ENCODE data around the gene CDH13. TPM values are rescaled to one million over a fixed set of nuclear protein-coding genes. Genes with fewer than 3 reads are reported as not detected.

CDH13 gene
- polyA plus RNA-seq, 10 donors, result 32.5 to 56.9 (median 47.0) TPM

DNA sequence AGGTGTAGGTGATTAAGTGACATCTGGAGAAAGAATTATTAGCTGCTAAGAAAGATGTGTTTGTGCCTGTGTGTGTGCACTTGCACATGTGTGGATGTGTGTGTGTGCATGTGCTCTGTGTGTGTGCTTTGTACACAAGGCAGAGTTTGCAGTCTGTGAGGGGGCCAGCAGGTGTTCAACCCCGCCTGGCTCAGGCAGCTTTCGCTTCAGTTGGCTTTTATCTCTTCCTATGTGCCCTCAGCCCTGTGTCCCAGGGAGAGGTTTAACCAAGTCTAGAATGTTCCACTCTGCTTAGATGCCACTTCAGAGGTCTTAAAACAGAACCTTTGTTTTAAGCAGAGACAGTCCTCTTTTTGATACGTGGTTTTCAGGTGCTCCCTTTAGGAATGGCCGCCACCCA is 58.8 kb downstream of the CDH13 start:
- DNase-seq, result no peak

- peak in 1 of 3 donors; percentile 45 for DNase-seq
Measured at GRCh38 chr16:82694239-82694874, 67.6 kb downstream of the CDH13 start.

DNA sequence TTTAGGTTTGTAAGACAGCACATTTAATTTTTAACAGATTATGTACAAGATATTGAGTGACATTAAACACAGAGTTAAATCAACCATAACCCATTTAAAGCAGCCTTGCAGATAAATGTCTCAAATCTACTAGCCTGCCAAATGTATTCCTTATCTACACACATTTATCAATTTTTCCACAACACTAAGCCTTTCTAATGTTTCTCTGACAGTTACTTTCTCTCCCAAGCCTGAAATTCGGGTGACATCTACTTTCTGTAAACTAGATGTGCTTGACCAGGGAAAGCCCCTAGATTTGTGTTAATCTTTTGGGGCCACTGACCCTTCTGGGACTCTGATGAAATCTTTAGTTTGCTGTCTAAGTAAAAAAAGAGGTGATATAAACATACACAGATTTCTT is 69.0 kb downstream of the CDH13 start:
- DNase-seq, result no peak

DNA sequence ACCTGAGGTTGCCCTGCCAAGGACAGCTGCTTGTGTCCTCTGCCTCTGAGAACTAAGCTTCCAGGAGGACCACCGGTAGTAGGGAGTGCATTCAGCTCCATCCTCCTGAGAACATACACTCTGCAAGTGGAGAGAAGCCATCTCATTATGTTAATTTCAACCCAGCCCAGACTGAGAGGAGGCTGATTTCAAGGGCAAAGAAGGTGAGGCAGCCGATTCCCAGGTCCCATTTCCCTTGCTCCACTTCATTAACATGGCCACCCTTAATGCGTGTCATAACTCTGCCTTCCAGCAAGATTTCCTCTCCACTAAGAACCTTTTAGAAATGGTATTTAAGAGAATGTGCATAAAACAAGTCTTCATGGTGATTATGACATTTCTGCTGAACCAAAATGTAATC is 72.5 kb downstream of the CDH13 start:
- DNase-seq, result no peak

DNA sequence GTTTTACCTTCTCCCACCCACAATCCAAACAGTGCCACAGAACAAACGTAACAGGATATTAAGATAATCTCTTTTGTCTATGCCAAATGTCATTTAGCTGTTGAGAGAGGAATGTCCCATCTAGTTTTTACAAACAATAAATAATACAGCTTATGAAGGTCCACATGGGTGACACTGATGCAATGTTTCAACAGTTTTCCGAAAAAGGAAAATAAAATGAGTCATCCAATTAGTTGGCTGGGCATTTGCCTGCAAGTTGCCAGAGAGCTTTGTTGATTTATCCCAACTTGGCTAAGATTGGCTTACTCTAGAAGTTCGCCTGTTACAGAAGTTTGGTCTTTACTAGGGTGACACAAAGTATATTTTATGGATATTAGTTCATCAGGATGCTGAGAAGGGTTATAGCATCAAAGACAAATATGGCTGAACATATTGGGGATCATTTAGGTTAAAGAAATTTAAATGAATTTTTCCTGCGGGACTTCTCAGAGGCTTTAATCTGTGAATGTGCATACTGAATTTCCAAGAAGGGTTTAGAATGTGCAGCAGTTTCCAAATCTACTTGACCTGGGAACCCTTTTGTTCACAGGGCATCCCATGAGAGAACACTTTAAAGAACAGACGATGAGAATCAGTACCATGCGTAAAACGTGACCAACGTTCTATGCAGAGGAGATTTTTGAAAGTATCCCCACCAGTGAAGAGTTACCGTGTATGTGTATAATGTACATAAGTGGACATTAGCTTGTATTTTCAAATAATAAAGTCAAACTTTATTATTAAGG is 73.1 kb downstream of the CDH13 start:
- DNase-seq, result peak; percentile 8 to 70 (median 30)

- no peak for DNase-seq
Measured at GRCh38 chr16:82700541-82701235, 73.9 kb downstream of the CDH13 start.

- no peak for DNase-seq
Measured at GRCh38 chr16:82701442-82701955, 74.7 kb downstream of the CDH13 start.

- DNase-seq, result no peak
Measured at GRCh38 chr16:82703161-82703560, 76.4 kb downstream of the CDH13 start.

DNA sequence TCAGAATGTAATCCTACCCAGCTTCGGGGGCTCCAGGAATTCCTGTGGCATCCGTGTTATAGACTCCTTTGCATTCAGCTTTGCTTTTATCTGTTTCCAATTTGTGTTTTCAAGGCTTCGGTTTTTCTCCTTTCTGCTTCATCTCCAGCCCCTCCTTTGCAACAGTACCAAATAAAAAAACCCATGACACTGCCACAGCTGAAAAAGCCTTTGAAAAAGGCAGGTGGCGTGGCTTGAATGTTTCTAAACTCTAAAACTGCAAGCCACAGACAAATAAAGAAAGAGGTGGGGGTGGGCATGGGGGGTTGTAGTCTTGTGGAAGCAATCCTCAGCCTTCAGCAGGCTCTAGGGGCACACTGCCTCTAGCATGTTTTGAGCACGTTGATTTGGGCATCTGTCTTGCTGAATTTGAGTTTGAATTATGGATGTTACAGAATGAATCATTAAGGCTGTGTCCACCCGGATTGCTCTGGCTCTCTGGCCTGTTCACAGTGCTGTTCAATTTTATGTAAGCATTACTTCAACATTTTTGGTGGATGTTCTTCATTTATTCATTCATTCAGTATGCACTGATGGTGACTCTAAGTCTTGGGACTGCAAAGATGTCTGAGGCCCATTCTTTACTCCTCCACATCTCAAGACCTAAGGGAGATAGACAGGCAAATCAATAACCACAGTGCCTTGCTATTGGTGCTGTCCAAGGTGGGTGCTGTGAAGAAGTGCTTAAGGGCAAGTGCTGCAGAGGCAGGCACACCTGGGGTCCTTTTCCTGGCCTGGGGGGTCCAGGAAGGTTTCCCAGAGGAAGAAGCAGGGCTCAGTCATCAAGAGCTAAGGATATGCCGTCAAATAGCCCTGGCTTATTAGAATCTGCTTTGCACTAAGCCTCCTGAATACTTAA is 77.4 kb downstream of the CDH13 start:
- no peak for DNase-seq

DNA sequence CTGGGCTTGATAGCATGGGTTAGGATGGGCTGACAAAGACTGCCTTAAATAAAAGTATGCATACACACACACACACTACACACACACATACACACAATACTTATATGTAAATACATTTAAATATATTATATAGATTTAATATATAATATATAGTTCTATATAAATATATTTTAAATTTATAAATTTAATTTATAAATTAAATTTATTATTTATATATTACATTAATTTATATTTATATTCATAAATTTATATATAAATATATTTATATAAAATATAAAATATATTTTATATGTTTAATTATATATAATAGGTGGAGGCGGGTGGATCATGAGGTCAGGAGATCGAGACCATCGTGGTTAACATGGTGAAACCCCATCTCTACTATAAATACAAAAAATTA is 83.2 kb downstream of the CDH13 start:
- no peak for DNase-seq

DNA sequence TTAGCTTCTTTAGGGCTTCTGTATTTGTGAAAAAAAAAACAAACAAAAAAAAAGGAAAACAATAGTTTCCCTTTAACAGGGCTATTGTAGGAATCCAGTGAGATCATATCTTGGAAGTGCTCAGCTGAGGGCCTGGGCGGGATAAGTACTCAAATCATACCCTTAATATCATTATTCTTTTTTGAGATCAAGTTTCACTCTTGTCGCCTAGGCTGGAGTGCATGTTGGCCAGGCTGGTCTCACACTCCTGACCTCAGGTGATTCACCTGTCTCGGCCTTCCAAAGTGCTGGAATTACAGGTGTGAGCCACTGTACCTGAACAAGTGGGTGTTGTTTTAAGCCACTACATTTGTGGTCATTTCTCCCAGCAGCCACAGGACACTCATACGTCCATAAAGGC is 87.0 kb downstream of the CDH13 start:
- no peak for DNase-seq

DNA sequence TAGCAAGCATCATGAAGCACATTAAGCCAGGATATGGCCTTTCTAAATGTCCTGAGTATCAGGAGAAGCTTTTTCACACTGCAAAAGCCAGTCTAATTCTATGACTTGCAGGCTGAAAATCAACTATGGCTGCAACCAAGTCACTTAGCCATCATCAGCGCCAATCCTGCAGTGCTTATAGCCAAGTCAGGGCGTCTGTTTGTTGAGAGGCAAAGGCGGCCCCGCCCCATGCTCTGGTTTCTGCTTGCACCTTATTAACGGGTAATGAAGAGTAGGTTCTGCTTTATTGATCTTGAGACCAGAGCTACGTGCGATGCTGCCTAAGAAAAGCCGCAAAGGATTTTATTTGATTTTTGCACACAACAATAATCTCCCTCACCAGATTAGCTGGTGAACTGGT is 88.4 kb downstream of the CDH13 start:
- no peak for DNase-seq

GRCh38 chr16:82715833-82716232 is 89.1 kb downstream of the CDH13 start:
- no peak for DNase-seq

- no peak for DNase-seq
Measured at GRCh38 chr16:82716361-82716855, 89.6 kb downstream of the CDH13 start.

DNA sequence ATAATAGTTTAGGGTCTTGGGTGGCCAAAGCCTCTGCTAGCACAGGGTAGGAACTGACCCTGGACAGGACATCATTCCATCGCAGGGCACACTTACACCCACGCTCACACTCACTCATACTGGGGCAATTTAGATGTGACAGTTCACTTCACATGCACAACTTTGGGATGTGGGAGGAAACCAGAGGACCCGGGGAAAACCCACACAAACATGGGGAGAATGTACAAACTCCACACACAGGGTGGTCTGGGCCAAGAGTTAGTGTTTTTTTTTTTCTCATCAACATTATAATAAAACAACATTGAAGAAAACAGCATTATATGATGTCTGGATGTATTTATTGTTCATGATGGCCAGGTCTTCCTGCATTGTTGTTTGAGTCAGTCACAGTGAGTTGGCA is 93.6 kb downstream of the CDH13 start:
- DNase-seq, result no peak

DNA sequence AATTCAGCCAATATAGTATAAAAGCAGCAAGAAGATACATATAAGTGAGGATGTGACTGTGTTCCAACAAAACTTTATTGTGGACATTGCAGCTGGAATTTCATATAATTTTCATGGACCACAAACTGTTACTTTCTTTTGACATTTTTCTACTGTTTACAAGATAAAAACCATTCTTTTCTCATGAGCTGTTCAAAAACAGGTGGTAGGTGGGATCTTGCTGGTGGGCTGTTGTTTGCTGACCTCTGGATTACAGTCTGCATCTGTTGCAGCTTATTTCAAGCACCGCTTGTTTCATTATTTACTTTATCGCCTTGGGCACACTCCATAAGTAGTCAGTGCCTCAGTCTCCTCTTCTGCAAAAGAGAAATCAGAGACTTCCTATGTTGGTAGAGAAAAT is 99.5 kb downstream of the CDH13 start:
- DNase-seq, result no peak

DNA sequence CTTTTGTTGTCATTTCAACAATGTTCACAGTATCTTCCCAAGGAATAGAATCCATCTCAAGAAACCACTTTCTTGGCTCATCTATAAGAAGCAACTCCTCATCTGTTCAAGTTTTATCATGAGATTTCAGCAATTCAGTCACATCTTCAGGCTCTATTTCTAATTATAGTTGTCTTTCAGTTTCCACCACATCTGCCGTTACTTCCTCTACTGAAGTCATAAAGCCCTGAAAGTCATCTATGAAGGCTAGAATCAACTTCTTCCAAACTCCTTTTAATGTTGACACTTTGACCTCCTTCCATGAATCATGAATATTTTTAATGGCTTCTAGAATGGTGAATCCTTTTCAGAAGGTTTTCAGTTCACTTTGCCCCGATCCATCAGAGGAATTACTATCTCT is 102.1 kb downstream of the CDH13 start:
- DNase-seq, result no peak

DNA sequence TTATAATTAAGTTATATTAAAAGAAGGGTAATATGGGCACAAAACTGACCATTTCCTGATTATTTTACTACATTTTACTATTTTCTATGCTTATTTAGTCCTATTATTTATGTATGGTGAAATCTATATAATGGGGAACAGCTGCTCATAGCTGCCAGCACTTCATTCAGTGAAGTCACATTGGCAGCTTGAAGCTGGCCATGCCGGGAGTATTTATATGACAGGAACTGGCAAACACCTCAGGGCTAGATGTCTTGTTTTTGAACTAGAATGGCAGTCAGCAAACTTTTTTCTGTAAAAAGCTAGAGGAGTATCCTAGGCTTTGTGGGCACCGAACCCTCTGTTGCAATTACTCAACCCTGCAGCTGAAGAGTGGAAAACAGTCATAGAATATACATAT is 104.1 kb downstream of the CDH13 start:
- DNase-seq, result no peak

DNA sequence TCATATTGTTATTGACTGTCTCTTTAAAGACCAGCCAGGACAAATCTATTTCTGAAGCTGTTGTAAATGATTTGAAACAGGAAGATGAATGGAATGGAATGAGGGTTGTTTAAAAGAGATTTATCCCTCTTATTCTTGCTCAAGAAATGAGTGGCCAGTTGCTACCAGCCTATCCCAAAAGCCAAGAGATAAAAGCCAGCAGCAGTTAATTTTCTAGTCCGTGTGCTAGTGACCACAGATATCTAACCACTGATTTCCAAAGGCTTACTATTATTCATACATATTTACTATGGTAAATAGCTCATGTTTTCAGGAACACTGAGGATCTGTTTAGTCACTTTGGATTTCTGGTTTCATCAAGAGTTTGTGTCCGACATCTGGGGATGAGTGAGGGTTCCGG is 105.7 kb downstream of the CDH13 start:
- DNase-seq, result no peak

GRCh38 chr16:82735186-82735585 is 108.4 kb downstream of the CDH13 start:
- peak; percentile 16 to 44 (median 20) for DNase-seq

DNA sequence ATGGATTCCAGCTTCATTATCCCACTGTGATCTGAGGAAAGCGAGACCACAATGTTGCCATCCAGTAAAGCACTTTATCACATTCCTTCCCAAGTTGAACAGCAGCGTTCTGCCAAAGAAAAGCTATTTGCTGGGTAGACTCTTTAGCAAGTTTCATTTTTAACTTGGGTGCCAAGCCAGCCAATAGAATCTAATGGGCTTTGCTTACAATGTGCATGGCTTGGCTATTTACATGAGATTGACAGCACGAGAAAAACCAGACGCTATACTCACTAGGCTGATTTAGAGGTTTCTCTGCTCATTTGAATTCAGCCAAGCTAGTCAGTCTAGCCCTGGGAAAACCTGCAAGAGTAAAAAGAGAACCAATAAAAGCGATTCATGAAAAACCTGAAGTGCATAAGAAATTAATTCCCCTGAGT is 108.9 kb downstream of the CDH13 start:
- DNase-seq, result peak in 1 of 3 donors; percentile 14

All from muscle of back (tissue), 11 donors.